Breast epithelium (tissue), 4 donors: Measurements from ENCODE around the gene CCDC81. TPM values are rescaled to one million over a fixed set of nuclear protein-coding genes. Genes with fewer than 3 reads are reported as not detected.

Experiments
- DNase-seq, 2 donors: peaks; one replicate each; pipeline ENCODE4 v3.0.0-alpha.2; 2019; ENCODE audit warnings: low spot score in 2 of 2
- H3K27ac ChIP-seq, 2 donors: fragments of 200-600 bp; sonication (generic) in 1 of 2; one replicate each; pipeline ENCODE4 v1.5.1; 2016 to 2019; ENCODE audit warnings: mild to moderate bottlenecking in 1 of 2
- H3K27me3 ChIP-seq, 2 donors: fragments of 200-600 bp; sonication (generic) in 1 of 2; one replicate each; pipeline versions ENCODE4 v1.5.1 to v1.6.0; 2017 to 2019; ENCODE audit warnings: control low read depth in 1 of 2, mild to moderate bottlenecking in 1 of 2
- H3K36me3 ChIP-seq: fragments of 200-600 bp; one replicate; pipeline ENCODE4 v1.5.1; 2019
- H3K4me1 ChIP-seq, 2 donors: fragments of 200-600 bp; sonication (generic); one replicate each; pipeline ENCODE4 v1.5.1; 2016 to 2019; ENCODE audit warnings: control low read depth in 1 of 2
- H3K4me3 ChIP-seq, 3 donors: fragments of 200-600 bp; sonication (generic); 1 replicate in 2 of 3; 2 replicates in 1 of 3; pipeline ENCODE4 v1.5.1; 2016 to 2019; ENCODE audit warnings: mild to moderate bottlenecking in 3 of 3, moderate library complexity in 2 of 3
- H3K9me3 ChIP-seq, 2 donors: fragments of 200-600 bp; sonication (generic) in 1 of 2; one replicate each; pipeline ENCODE4 v1.5.1; 2016 to 2019; ENCODE audit warnings: control low read depth in 1 of 2
- POLR2A ChIP-seq: fragments of 450-650 bp; IDR thresholded peaks from one replicate; pipeline ENCODE4 v1.6.1; 2016; ENCODE audit warnings: antibody characterized with exemption, mild to moderate bottlenecking, moderate library complexity
- POLR2AphosphoS5 ChIP-seq, 3 donors: sonication (generic); formaldehyde crosslinking; IDR thresholded peaks; one replicate each; pipeline ENCODE4 v1.6.1; 2017; ENCODE audit warnings: antibody characterized with exemption in 3 of 3
- intact Hi-C: fragments of 100-400 bp; cut with DNase I; formaldehyde crosslinking; loops from one replicate; pipeline ENCODE4 v1.15.1; 2023; ENCODE audit warnings: low total_unique reads
- total RNA-seq, 3 donors: library from RNA; depleted of rRNA; stranded (reverse); fragments of >200 nt; gene quantifications; one replicate each; pipeline ENCODE4 v1.1.0, GENCODE V29; 2016
- TF ChIP-seq, protein P1 (sequence below), 3 donors: fragments of 450-650 bp; IDR thresholded peaks; one replicate each; pipeline ENCODE4 v1.5.1; 2016 to 2017; ENCODE audit warnings: antibody characterized with exemption in 3 of 3, mild to moderate bottlenecking in 3 of 3, moderate library complexity in 3 of 3

The CCDC81 gene
- total RNA-seq, 3 donors from 2014 or later: 0.96 to 1.3 (median 1.2) TPM

DNA sequence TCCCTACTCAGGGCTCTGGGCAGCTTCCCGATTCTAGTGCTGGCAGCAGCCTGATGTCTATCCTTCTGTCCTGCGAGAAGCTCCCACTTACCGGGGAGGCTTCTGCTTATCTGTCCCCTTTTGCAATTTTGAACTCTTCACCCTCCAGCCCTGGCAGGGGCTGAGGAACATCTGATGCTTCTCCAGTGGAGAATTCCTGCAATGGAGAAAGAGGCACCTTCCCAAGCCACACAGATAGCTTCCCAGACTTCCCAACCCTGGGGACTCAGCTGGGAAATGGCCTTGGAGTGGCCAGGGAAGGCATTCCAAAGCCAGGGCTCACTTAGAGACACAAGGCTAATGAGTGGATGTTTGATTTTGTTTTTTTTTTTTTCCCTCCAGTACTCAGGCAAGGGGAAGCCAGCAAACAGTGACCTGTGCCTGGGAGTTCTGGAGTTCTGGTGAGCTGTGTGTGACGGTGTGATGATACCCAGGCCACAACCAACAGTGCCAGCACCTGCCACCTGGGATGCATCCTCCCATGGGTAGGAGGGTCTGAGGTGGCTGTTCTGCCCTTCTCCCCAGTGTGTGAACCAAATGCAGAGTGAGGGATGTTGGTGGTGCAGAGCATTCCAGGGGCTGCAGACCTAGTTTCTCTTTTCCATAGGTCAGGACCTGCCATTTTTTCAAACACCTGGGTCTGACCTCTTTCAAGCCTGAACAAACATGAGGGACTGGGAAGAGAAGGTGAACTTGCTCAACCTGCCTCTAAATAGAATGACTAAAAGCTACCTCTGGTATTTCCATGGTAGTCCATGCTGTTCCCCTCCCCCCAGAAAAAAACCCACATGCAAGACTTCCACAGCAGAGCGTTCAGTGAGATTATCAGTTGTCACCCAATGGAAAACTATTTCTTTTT, 95.1 kb downstream of the CCDC81 start:
- Histone ChIP-seq H3K27me3 (no peaks in the 10 kb centered on the region), H3K27ac (peak overlapping the region in 1 of 2 donors; percentile 29), H3K4me1 (no peaks in the 10 kb centered on the region), H3K9me3 (no peaks in the 10 kb centered on the region), H3K4me3 (no peak overlapping the region), H3K36me3 (no peaks in the 10 kb centered on the region)
- DNase-seq: no peak
- TF ChIP-seq, protein P1, sequence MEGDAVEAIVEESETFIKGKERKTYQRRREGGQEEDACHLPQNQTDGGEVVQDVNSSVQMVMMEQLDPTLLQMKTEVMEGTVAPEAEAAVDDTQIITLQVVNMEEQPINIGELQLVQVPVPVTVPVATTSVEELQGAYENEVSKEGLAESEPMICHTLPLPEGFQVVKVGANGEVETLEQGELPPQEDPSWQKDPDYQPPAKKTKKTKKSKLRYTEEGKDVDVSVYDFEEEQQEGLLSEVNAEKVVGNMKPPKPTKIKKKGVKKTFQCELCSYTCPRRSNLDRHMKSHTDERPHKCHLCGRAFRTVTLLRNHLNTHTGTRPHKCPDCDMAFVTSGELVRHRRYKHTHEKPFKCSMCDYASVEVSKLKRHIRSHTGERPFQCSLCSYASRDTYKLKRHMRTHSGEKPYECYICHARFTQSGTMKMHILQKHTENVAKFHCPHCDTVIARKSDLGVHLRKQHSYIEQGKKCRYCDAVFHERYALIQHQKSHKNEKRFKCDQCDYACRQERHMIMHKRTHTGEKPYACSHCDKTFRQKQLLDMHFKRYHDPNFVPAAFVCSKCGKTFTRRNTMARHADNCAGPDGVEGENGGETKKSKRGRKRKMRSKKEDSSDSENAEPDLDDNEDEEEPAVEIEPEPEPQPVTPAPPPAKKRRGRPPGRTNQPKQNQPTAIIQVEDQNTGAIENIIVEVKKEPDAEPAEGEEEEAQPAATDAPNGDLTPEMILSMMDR (IDR thresholded peaks at IDR 0.05): no peak
- TF ChIP-seq POLR2A (no peak), POLR2AphosphoS5 (IDR thresholded peaks at IDR 0.05) (no peak)
- intact Hi-C loops: no loop called here

Other genes with a start within 250 kb of the CCDC81 start
- gene EED, start 130.1 kb upstream of the CCDC81 start, total RNA-seq: 10 to 100 TPM; 14.6 to 39.4 (median 26.2) TPM
- 10 to 100 TPM; 34.7 to 53.9 (median 43.5) TPM for gene HIKESHI, start 72.6 kb upstream of the CCDC81 start, total RNA-seq